Caco-2 (cell line): ENCODE data around the gene TRMT10B. TPM values are rescaled to one million over a fixed set of nuclear protein-coding genes. Genes with fewer than 3 reads are reported as not detected.

ENCODE experiments used
- BruUV-seq: library from RNA; stranded (reverse); fragments of 400-500 nt; replicated peaks from 2 replicates; lab custom pipeline; 2021; lab: Mats Ljungman, UMichigan
- CTCF ChIA-PET: fragments of 300-600 bp; sonication (Branson Sonifier 250); formaldehyde crosslinking; loops from one replicate; lab custom pipeline; 2022; ENCODE audit warnings: antibody characterized with exemption; lab: Charles Lee
- POLR2A ChIA-PET: fragments of 300-600 bp; sonication (Branson Sonifier 250); formaldehyde crosslinking; loops from one replicate; lab custom pipeline; 2022; ENCODE audit warnings: antibody characterized with exemption; lab: Charles Lee
- DNase-seq, 2 experiments: peaks; one replicate each; pipeline versions ENCODE4 v3.0.0 to v3.0.0-alpha.2; 2020 to 2022
- H3K27me3 ChIP-seq: replicated peaks from 2 replicates; pipeline ENCODE4 v1.6.0; 2011; ENCODE audit warnings: low read length; ENCODE audit not compliant: control insufficient read depth, insufficient read depth
- H3K36me3 ChIP-seq: 2 replicates; pipeline ENCODE4 v1.5.1; 2011; ENCODE audit warnings: low read length; ENCODE audit not compliant: control insufficient read depth, insufficient read depth
- H3K4me1 ChIP-seq: fragments of 250-450 bp; sonication (Bioruptor Pico); 2 replicates; pipeline ENCODE4 v1.5.1; 2020; ENCODE audit warnings: mild to moderate bottlenecking
- H3K4me3 ChIP-seq: 2 replicates; pipeline ENCODE4 v1.5.1; 2011; ENCODE audit warnings: low read depth, mild to moderate bottlenecking, control low read depth, low read length
- H3K9me3 ChIP-seq: fragments of 250-450 bp; sonication (Bioruptor Pico); 2 replicates; pipeline ENCODE4 v1.5.1; 2020; ENCODE audit warnings: mild to moderate bottlenecking, moderate library complexity
- H3K27ac Mint-ChIP-seq: one replicate; pipeline ENCODE4 v1.8.0; 2022; ENCODE audit warnings: mixed read lengths; ENCODE audit not compliant: unreplicated experiment
- H3K27me3 Mint-ChIP-seq: one replicate; pipeline ENCODE4 v1.8.0; 2022; ENCODE audit warnings: mixed read lengths; ENCODE audit not compliant: insufficient read depth, unreplicated experiment
- H3K36me3 Mint-ChIP-seq: one replicate; pipeline ENCODE4 v1.8.0; 2022; ENCODE audit warnings: mild to moderate bottlenecking, mixed read lengths; ENCODE audit not compliant: insufficient read depth, unreplicated experiment
- H3K4me1 Mint-ChIP-seq: one replicate; pipeline ENCODE4 v1.8.0; 2022; ENCODE audit warnings: low read depth, mixed read lengths; ENCODE audit not compliant: unreplicated experiment
- H3K4me3 Mint-ChIP-seq: one replicate; pipeline ENCODE4 v1.8.0; 2022; ENCODE audit warnings: mild to moderate bottlenecking, moderate library complexity, mixed read lengths; ENCODE audit not compliant: unreplicated experiment
- H3K9me3 Mint-ChIP-seq: one replicate; pipeline ENCODE4 v1.8.0; 2022; ENCODE audit warnings: mixed read lengths; ENCODE audit not compliant: unreplicated experiment
- CTCF ChIP-seq, 2 experiments: fragments of 200-600 bp in 1 of 2; IDR thresholded peaks; 1 replicate in 1 of 2; 2 replicates in 1 of 2; pipeline versions ENCODE4 v1.5.1 to v1.8.0; 2011 to 2022; ENCODE audit warnings: antibody characterized with exemption in 1 of 2, control low read depth in 1 of 2, inconsistent platforms in 1 of 2, low read depth in 1 of 2, low read length in 1 of 2, mild to moderate bottlenecking in 1 of 2, moderate library complexity in 1 of 2; ENCODE audit not compliant: insufficient read depth in 1 of 2, severe bottlenecking in 1 of 2, unreplicated experiment in 1 of 2
- intact Hi-C: fragments of 100-400 bp; cut with micrococcal nuclease; formaldehyde crosslinking; loops from one replicate; pipeline ENCODE4 v1.10.0; 2022; ENCODE audit not compliant: unreplicated experiment
- total RNA-seq: library from RNA; stranded (reverse); gene quantifications from 2 replicates; pipeline ENCODE4 v1.2.3, GENCODE V29; 2022

The TRMT10B gene
- total RNA-seq, 1 experiment from 2014 or later = 7.8 TPM

- H3K9me3 ChIP-seq = no peaks in the 10 kb centered on the region
- H3K27me3 ChIP-seq = peaks cover 2% of the 10 kb centered on the region
- H3K4me3 ChIP-seq = no peak overlapping the region
- H3K4me1 Mint-ChIP-seq = no peaks in the 10 kb centered on the region
- no peak for TF ChIP-seq CTCF (IDR thresholded peaks at IDR 0.05; ENCODE audit: insufficient read depth in 1 of 2, low read depth in 1 of 2, low read length in 1 of 2, severe bottlenecking in 1 of 2, unreplicated experiment in 1 of 2)
- ChIA-PET CTCF (interaction anchor here (0.6 kb wide), 1 partner anchor 250 kb away, joined by 5 read pairs; no protein-coding TSS in a partner anchor), POLR2A (no interaction called here)
- H3K36me3 Mint-ChIP-seq = no peaks in the 10 kb centered on the region
- H3K27ac Mint-ChIP-seq = no peak overlapping the region
- no TSS peak for BruUV-seq
- no peaks in the 10 kb centered on the region for H3K36me3 ChIP-seq
- H3K4me1 ChIP-seq = no peaks in the 10 kb centered on the region
- no peaks in the 10 kb centered on the region for H3K9me3 Mint-ChIP-seq
- DNase-seq = no peak
- H3K27me3 Mint-ChIP-seq = peaks cover 23% of the 10 kb centered on the region
- no peak overlapping the region for H3K4me3 Mint-ChIP-seq
- intact Hi-C loops = no loop called here
Measured at GRCh38 chr9:37732086-37732741, 21.4 kb upstream of the TRMT10B start.

GRCh38 chr9:37732952-37733351 lies 20.7 kb upstream of the TRMT10B start:
- H3K9me3 Mint-ChIP-seq = no peaks in the 10 kb centered on the region
- BruUV-seq = no TSS peak
- no peak overlapping the region for H3K27ac Mint-ChIP-seq
- H3K27me3 ChIP-seq = peaks cover 2% of the 10 kb centered on the region
- no peaks in the 10 kb centered on the region for H3K36me3 Mint-ChIP-seq
- ChIA-PET POLR2A (no interaction called here), CTCF (interaction anchor here (0.6 kb wide), 1 partner anchor 251 kb away, joined by 5 read pairs; no protein-coding TSS in a partner anchor)
- no peaks in the 10 kb centered on the region for H3K4me1 ChIP-seq
- peaks cover 18% of the 10 kb centered on the region for H3K27me3 Mint-ChIP-seq
- H3K9me3 ChIP-seq = no peaks in the 10 kb centered on the region
- H3K4me3 Mint-ChIP-seq = no peak overlapping the region
- no peak for TF ChIP-seq CTCF (IDR thresholded peaks at IDR 0.05; ENCODE audit: insufficient read depth in 1 of 2, low read depth in 1 of 2, low read length in 1 of 2, severe bottlenecking in 1 of 2, unreplicated experiment in 1 of 2)
- no peaks in the 10 kb centered on the region for H3K36me3 ChIP-seq
- no peak for DNase-seq
- no peak overlapping the region for H3K4me3 ChIP-seq
- intact Hi-C loops = no loop called here
- H3K4me1 Mint-ChIP-seq = no peaks in the 10 kb centered on the region

- peaks cover 9% of the 10 kb centered on the region for H3K27me3 Mint-ChIP-seq
- no peaks in the 10 kb centered on the region for H3K9me3 ChIP-seq
- H3K36me3 Mint-ChIP-seq = no peaks in the 10 kb centered on the region
- no peak overlapping the region for H3K4me3 Mint-ChIP-seq
- no peak for TF ChIP-seq CTCF (IDR thresholded peaks at IDR 0.05; ENCODE audit: insufficient read depth in 1 of 2, low read depth in 1 of 2, low read length in 1 of 2, severe bottlenecking in 1 of 2, unreplicated experiment in 1 of 2)
- H3K36me3 ChIP-seq = no peaks in the 10 kb centered on the region
- no peak for DNase-seq
- no TSS peak for BruUV-seq
- ChIA-PET CTCF (no interaction called here), POLR2A (no interaction called here)
- H3K4me3 ChIP-seq = no peak overlapping the region
- H3K4me1 Mint-ChIP-seq = no peaks in the 10 kb centered on the region
- H3K27me3 ChIP-seq = no peaks in the 10 kb centered on the region; the same call in 1 of the 2 replicates
- H3K9me3 Mint-ChIP-seq = no peaks in the 10 kb centered on the region
- intact Hi-C loops = no loop called here
- no peak overlapping the region for H3K27ac Mint-ChIP-seq
- no peaks in the 10 kb centered on the region for H3K4me1 ChIP-seq
Measured at GRCh38 chr9:37739222-37739621, 14.4 kb upstream of the TRMT10B start.
